OCI-LY1 (cell line): ENCODE results near the gene ERP29.

ENCODE experiments used
- CTCF ChIP-seq: fragments of 200-600 bp; sonication (generic), shearing (Covaris generic); IDR thresholded peaks from 2 replicates; pipeline ENCODE4 v1.5.1; 2017; ENCODE audit warnings: mild to moderate bottlenecking, antibody characterized with exemption, low read length, moderate library complexity, mixed read lengths
- EZH2 ChIP-seq: fragments of 200-600 bp; sonication (generic), shearing (Covaris generic); IDR thresholded peaks from 2 replicates; pipeline ENCODE4 v1.8.0; 2017; ENCODE audit warnings: borderline replicate concordance, mixed run types, mild to moderate bottlenecking, antibody characterized with exemption, low read length, moderate library complexity, mixed read lengths

GRCh38 chr12:111981987-111982386, 31.2 kb upstream of the ERP29 start:
- TF ChIP-seq CTCF (no peak), EZH2 (no peak)
